ENCODE results near the gene NUDT3. TPM values are rescaled to one million over a fixed set of nuclear protein-coding genes. Genes with fewer than 3 reads are reported as not detected.
A peak's percentile ranks its signal among the peaks of the same experiment; 100 is the strongest.

NUDT3 gene
- total and polyA plus RNA-seq, 9 of the 15 experiments (the other 6 are each of a cell fraction or from before 2014, with no cell fraction given), result 5.4 to 81.2 (median 56.4) TPM

GRCh38 chr6:34392497-34393190 is at the start of gene NUDT3 (continued):
- TF ChIP-seq ZHX1 (conservative IDR thresholded peaks at IDR 0.05; ENCODE audit: low read length), result 0 out of 2 replicates have a peak, but pooled peaks have one; percentile 32
- TF ChIP-seq FOXJ2 (tag; IDR thresholded peaks at IDR 0.05), result no peak
- no peak for TF ChIP-seq PRMT5 (CRISPR knock-in tag; IDR thresholded peaks at IDR 0.05)
- peak; percentile 42; the same call in 1 of the 2 replicates for TF ChIP-seq ZNF175 (CRISPR knock-in tag; IDR thresholded peaks at IDR 0.05; ENCODE audit: low read depth)
- TF ChIP-seq MCM2 (IDR thresholded peaks at IDR 0.05; ENCODE audit: low read depth), result no peak
- TF ChIP-seq TAF1 (IDR thresholded peaks at IDR 0.05; ENCODE audit: control insufficient read depth, extremely low read depth, insufficient read depth, low read length, severe bottlenecking), result peak; percentile 85
- TF ChIP-seq NCOA6 (IDR thresholded peaks at IDR 0.05), result no peak
- TF ChIP-seq GATA2 (CRISPR knock-in tag; IDR thresholded peaks at IDR 0.05), result peak; percentile 97
- TF ChIP-seq GTF2B (IDR thresholded peaks at IDR 0.05; ENCODE audit: extremely low read depth, insufficient read length), result peak; percentile 89
- peak; percentile 98 for TF ChIP-seq KDM2B (CRISPR knock-in tag; IDR thresholded peaks at IDR 0.05)
- peak; percentile 91 to 93 for TF ChIP-seq MAZ (CRISPR knock-in tag; conservative IDR thresholded peaks at IDR 0.05 in 1 of 2, IDR thresholded peaks at IDR 0.05 in 1 of 2)
- TF ChIP-seq ATF6 (CRISPR knock-in tag; IDR thresholded peaks at IDR 0.05), result no peak
- TF ChIP-seq ADNP (tag; IDR thresholded peaks at IDR 0.05), result no peak
- no peak for TF ChIP-seq DDX20 (tag; IDR thresholded peaks at IDR 0.05; ENCODE audit: low read depth)
- no peak for TF ChIP-seq DIDO1 (tag; IDR thresholded peaks at IDR 0.05; ENCODE audit: low read depth)
- 0 out of 2 replicates have a peak, but pooled peaks have one; percentile 60 for TF ChIP-seq RHOXF2B (CRISPR knock-in tag; conservative IDR thresholded peaks at IDR 0.05)
- no peak for TF ChIP-seq KLF6 (CRISPR knock-in tag; IDR thresholded peaks at IDR 0.05; ENCODE audit: borderline replicate concordance)
- no peak; the same call in 1 of the 2 replicates for TF ChIP-seq ARID2 (IDR thresholded peaks at IDR 0.05)
- TF ChIP-seq ZNF77 (CRISPR knock-in tag; IDR thresholded peaks at IDR 0.05), result no peak
- 0 out of 2 replicates have a peak, but pooled peaks have one; percentile 50 for TF ChIP-seq HES1 (IDR thresholded peaks at IDR 0.05; ENCODE audit: low read depth)
- TF ChIP-seq PHTF2 (CRISPR knock-in tag; IDR thresholded peaks at IDR 0.05), result no peak
- TF ChIP-seq IRF2 (CRISPR knock-in tag; IDR thresholded peaks at IDR 0.05), result no peak
- TF ChIP-seq SRSF1 (IDR thresholded peaks at IDR 0.05; ENCODE audit: low read depth, low read length), result peak; percentile 100
